Measurements from ENCODE around the gene EXOC4. TPM values are rescaled to one million over a fixed set of nuclear protein-coding genes. Genes with fewer than 3 reads are reported as not detected.

The EXOC4 gene
- total and polyA plus RNA-seq, 2 of the 13 experiments (the other 11 are each of a cell fraction or from before 2014, with no cell fraction given) = 22.5 to 39.0 TPM

DNA sequence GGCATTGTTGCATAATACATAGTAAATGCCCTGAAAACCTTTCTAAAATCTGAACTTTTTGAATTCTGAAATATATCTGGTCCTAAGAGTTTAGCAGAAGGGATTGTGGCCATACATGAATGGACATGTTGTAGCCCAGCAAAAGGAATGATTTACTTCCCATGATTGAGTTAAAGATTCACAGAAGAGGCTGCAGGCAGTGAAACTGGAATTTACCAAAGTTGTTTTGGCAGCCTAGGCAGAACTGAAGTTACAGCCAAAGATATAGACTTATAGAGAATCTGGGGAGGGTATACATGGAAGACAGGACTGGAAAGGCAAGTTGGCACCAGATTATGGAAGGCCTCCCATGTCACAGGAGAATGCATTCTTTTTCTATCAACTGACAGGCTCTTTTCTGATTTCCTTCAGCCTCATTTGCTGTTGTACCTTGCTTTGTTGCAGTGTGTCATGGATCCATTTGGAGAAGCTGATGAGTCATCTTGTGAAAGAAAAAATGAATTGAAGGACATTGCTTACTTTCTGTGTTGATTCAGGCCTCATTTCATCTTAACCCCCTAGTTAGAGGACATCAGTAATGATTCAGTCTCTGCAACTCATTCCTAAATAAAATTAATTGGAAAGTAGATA, 518.1 kb downstream of the EXOC4 start (continued):
- TF ChIP-seq, protein P1, sequence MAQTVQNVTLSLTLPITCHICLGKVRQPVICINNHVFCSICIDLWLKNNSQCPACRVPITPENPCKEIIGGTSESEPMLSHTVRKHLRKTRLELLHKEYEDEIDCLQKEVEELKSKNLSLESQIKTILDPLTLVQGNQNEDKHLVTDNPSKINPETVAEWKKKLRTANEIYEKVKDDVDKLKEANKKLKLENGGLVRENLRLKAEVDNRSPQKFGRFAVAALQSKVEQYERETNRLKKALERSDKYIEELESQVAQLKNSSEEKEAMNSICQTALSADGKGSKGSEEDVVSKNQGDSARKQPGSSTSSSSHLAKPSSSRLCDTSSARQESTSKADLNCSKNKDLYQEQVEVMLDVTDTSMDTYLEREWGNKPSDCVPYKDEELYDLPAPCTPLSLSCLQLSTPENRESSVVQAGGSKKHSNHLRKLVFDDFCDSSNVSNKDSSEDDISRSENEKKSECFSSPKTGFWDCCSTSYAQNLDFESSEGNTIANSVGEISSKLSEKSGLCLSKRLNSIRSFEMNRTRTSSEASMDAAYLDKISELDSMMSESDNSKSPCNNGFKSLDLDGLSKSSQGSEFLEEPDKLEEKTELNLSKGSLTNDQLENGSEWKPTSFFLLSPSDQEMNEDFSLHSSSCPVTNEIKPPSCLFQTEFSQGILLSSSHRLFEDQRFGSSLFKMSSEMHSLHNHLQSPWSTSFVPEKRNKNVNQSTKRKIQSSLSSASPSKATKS (CRISPR knock-in tag; IDR thresholded peaks at IDR 0.05) = no peak
- TF ChIP-seq SIN3A (IDR thresholded peaks at IDR 0.05; ENCODE audit: borderline replicate concordance, low read depth, low read length) (no peak), ZNF644 (CRISPR knock-in tag; IDR thresholded peaks at IDR 0.05; ENCODE audit: low read depth) (peak; percentile 80; the same call in 1 of the 2 replicates), CBX2 (IDR thresholded peaks at IDR 0.05; ENCODE audit: low read depth, low read length) (no peak), CBX2 (CRISPR knock-in tag; IDR thresholded peaks at IDR 0.05; ENCODE audit: low read depth) (no peak)
- TF ChIP-seq, protein P2, sequence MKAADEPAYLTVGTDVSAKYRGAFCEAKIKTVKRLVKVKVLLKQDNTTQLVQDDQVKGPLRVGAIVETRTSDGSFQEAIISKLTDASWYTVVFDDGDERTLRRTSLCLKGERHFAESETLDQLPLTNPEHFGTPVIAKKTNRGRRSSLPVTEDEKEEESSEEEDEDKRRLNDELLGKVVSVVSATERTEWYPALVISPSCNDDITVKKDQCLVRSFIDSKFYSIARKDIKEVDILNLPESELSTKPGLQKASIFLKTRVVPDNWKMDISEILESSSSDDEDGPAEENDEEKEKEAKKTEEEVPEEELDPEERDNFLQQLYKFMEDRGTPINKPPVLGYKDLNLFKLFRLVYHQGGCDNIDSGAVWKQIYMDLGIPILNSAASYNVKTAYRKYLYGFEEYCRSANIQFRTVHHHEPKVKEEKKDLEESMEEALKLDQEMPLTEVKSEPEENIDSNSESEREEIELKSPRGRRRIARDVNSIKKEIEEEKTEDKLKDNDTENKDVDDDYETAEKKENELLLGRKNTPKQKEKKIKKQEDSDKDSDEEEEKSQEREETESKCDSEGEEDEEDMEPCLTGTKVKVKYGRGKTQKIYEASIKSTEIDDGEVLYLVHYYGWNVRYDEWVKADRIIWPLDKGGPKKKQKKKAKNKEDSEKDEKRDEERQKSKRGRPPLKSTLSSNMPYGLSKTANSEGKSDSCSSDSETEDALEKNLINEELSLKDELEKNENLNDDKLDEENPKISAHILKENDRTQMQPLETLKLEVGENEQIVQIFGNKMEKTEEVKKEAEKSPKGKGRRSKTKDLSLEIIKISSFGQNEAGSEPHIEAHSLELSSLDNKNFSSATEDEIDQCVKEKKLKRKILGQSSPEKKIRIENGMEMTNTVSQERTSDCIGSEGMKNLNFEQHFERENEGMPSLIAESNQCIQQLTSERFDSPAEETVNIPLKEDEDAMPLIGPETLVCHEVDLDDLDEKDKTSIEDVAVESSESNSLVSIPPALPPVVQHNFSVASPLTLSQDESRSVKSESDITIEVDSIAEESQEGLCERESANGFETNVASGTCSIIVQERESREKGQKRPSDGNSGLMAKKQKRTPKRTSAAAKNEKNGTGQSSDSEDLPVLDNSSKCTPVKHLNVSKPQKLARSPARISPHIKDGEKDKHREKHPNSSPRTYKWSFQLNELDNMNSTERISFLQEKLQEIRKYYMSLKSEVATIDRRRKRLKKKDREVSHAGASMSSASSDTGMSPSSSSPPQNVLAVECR (CRISPR knock-in tag; IDR thresholded peaks at IDR 0.05; ENCODE audit: borderline replicate concordance) = no peak

Data from HepG2 (cell line).